ENCODE measurements around the gene AIFM1.

GRCh38 chrX:130083656-130084382 lies 81.8 kb downstream of the AIFM1 start:
- TF ChIP-seq POLR2A (IDR thresholded peaks at IDR 0.05; ENCODE audit: low read length) = no peak
- no peak for TF ChIP-seq GATA1 (IDR thresholded peaks at IDR 0.05; ENCODE audit: low read depth, low read length)

Measured in erythroblast (primary cell).